ENCODE data around the gene LRRC75A.

- TF ChIP-seq CTCF (IDR thresholded peaks at IDR 0.05; ENCODE audit: low read depth, low read length): no peak
- no peak for TF ChIP-seq POLR2A (IDR thresholded peaks at IDR 0.05; ENCODE audit: extremely low read depth, insufficient read length)
- TF ChIP-seq MAX (IDR thresholded peaks at IDR 0.05; ENCODE audit: low read depth, low read length): no peak
These were observed 5.4 kb downstream of the LRRC75A start for GRCh38 chr17:16486373-16487250.
